ENCODE data around the gene CLNK. TPM values are rescaled to one million over a fixed set of nuclear protein-coding genes. Genes with fewer than 3 reads are reported as not detected.

Gene CLNK
- total and polyA plus RNA-seq, 2 of the 8 experiments (the other 6 are each of a cell fraction or from before 2014, with no cell fraction given) = not detected

DNA sequence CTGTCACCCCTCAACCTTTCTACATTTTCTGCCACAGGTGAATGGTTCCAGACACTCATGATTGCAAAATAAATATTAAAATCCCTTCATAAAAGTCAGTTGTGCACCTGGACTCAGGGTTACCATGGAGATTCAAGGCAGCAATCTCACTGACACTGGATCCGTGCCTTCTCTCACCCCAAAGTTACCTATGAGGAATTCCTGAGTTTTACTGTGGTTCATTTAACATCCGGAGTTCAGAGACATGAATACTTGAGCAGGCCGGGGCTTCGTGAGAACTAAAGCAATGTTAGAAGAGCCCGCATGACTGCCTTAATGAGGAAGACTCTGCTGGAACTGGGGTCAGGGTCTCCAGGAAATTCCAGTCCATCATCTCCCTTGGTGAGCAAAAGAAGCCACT is 12.5 kb upstream of the CLNK start:
- H2BK120ac ChIP-seq (replicated peaks; ENCODE audit: low read depth, low read length) = no peak overlapping the region
- H3K14ac ChIP-seq (ENCODE audit: insufficient read length) = no peak overlapping the region
- H2BK15ac ChIP-seq (ENCODE audit: low read length) = no peak overlapping the region
- no peaks in the 10 kb centered on the region; the same call in 1 of the 2 replicates for H3K23me2 ChIP-seq (ENCODE audit: low read depth, low read length)
- ChIA-PET POLR2A (ENCODE audit: partially characterized antibody) (no interaction called here), CTCF (ENCODE audit: partially characterized antibody) (no interaction called here)
- no peak overlapping the region for H3K4me3 ChIP-seq (ENCODE audit: extremely low read depth in 1 of 4, insufficient read depth in 2 of 4, low read depth in 3 of 4, low read length in 4 of 4)
- H2AK5ac ChIP-seq (ENCODE audit: low read depth, low read length) = no peak overlapping the region
- no peak overlapping the region for H3K56ac ChIP-seq (replicated peaks; ENCODE audit: insufficient read length, low read depth, low read length)
- H3K79me1 ChIP-seq (ENCODE audit: low read depth, low read length) = no peaks in the 10 kb centered on the region
- H2BK20ac ChIP-seq (ENCODE audit: low read length) = no peak overlapping the region
- no peaks in the 10 kb centered on the region for H4K20me1 ChIP-seq (replicated peaks in 1 of 2; ENCODE audit: control insufficient read depth in 1 of 2, insufficient read depth in 2 of 2, low read length in 2 of 2)
- no peak overlapping the region for H3K4ac ChIP-seq (replicated peaks; ENCODE audit: insufficient read length, low read depth, low read length)
- 86% methylated on average over 5 of the region's 5 CpGs; no CpG with 5 or more reads in 1 of the 2 experiments for WGBS, 2 experiments (ENCODE audit: extremely low coverage in 1 of 2, insufficient coverage in 1 of 2, insufficient read length in 1 of 2, insufficient replicate concordance in 2 of 2, low coverage in 1 of 2, low lambda C conversion rate in 2 of 2, missing lambda C conversion rate in 1 of 2)
- H3K4me2 ChIP-seq (ENCODE audit: insufficient read depth in 1 of 2, low read depth in 2 of 2, low read length in 2 of 2) = no peak overlapping the region
- H3K18ac ChIP-seq (ENCODE audit: extremely low read depth, low read length) = no peak overlapping the region
- H3K4me1 ChIP-seq (replicated peaks in 1 of 4; ENCODE audit: control insufficient read depth in 3 of 4, insufficient read depth in 4 of 4, low read length in 3 of 4) = no peaks in the 10 kb centered on the region; a peak in 1 of 7 replicates
- H3K79me2 ChIP-seq (ENCODE audit: control insufficient read depth in 1 of 2, insufficient read depth in 2 of 2, low read length in 2 of 2) = no peaks in the 10 kb centered on the region
- H2BK12ac ChIP-seq (ENCODE audit: low read depth, low read length) = no peak overlapping the region
- no peak overlapping the region for H4K8ac ChIP-seq (ENCODE audit: extremely low read depth, insufficient read depth, low read length)
- H4K91ac ChIP-seq (replicated peaks; ENCODE audit: insufficient read length, low read length) = no peak overlapping the region
- DNase-seq (ENCODE audit: low read depth in 1 of 2, low spot score in 2 of 2) = no peak
- no peak overlapping the region for H3K23ac ChIP-seq (ENCODE audit: insufficient read length)
- no peak overlapping the region for H2AFZ ChIP-seq (ENCODE audit: low read length)
- H3K9ac ChIP-seq (replicated peaks in 1 of 4; ENCODE audit: extremely low read depth in 1 of 4, low read depth in 3 of 4, low read length in 3 of 4) = no peak overlapping the region
- no peak overlapping the region for H2BK5ac ChIP-seq (ENCODE audit: low read depth, low read length)
- no peak for FAIRE-seq
- no peak overlapping the region for H4K5ac ChIP-seq (ENCODE audit: insufficient read length, low read depth, low read length)
- TF ChIP-seq GABPA (IDR thresholded peaks at IDR 0.05; ENCODE audit: borderline replicate concordance, insufficient read depth, low read length) (no peak), SP4 (IDR thresholded peaks at IDR 0.05; ENCODE audit: low read length) (no peak), CBX8 (IDR thresholded peaks at IDR 0.05; ENCODE audit: borderline replicate concordance, low read depth, low read length) (no peak), EGR1 (IDR thresholded peaks at IDR 0.05; ENCODE audit: borderline replicate concordance, low read depth, low read length) (no peak), PHF8 (conservative IDR thresholded peaks at IDR 0.05; ENCODE audit: low read depth, low read length) (no peak), JUN (IDR thresholded peaks at IDR 0.05; ENCODE audit: low read depth, low read length) (no peak), E2F6 (IDR thresholded peaks at IDR 0.05) (no peak), TCF12 (IDR thresholded peaks at IDR 0.05; ENCODE audit: low read depth, low read length) (no peak)
- TF ChIP-seq, protein P1, sequence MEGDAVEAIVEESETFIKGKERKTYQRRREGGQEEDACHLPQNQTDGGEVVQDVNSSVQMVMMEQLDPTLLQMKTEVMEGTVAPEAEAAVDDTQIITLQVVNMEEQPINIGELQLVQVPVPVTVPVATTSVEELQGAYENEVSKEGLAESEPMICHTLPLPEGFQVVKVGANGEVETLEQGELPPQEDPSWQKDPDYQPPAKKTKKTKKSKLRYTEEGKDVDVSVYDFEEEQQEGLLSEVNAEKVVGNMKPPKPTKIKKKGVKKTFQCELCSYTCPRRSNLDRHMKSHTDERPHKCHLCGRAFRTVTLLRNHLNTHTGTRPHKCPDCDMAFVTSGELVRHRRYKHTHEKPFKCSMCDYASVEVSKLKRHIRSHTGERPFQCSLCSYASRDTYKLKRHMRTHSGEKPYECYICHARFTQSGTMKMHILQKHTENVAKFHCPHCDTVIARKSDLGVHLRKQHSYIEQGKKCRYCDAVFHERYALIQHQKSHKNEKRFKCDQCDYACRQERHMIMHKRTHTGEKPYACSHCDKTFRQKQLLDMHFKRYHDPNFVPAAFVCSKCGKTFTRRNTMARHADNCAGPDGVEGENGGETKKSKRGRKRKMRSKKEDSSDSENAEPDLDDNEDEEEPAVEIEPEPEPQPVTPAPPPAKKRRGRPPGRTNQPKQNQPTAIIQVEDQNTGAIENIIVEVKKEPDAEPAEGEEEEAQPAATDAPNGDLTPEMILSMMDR (IDR thresholded peaks at IDR 0.05; ENCODE audit: control extremely low read depth in 1 of 3, insufficient read depth in 1 of 3, low read depth in 1 of 3, low read length in 3 of 3) = no peak
- no peaks in the 10 kb centered on the region for H3K27me3 ChIP-seq (replicated peaks in 1 of 4; ENCODE audit: control insufficient read depth in 3 of 4, extremely low read depth in 1 of 4, insufficient read depth in 3 of 4, low read length in 3 of 4)
- H3K27ac ChIP-seq (ENCODE audit: low read depth, low read length) = no peak overlapping the region
- H3K9me3 ChIP-seq (ENCODE audit: insufficient read depth in 2 of 2, low read depth in 1 of 2, low read length in 1 of 2) = no peaks in the 10 kb centered on the region
- H3K36me3 ChIP-seq (ENCODE audit: control insufficient read depth in 2 of 4, insufficient read depth in 4 of 4, low read length in 3 of 4) = no peaks in the 10 kb centered on the region; a peak in 1 of 8 replicates
